VCaP (cell line): ENCODE data around the gene EEF2.
"Not testable (repeated sequence)": the region's sequence is repeated elsewhere in the genome, so short reads cannot be mapped to it uniquely, and the experiment has no call there.

Experiments
- H3K27ac ChIP-seq: fragments of 450-650 bp; 2 replicates; pipeline ENCODE4 v1.5.1; 2017
- CTCF ChIP-seq: fragments of 450-650 bp; conservative IDR thresholded peaks from 2 replicates; pipeline ENCODE4 v1.5.1; 2017; ENCODE audit warnings: mild to moderate bottlenecking, moderate library complexity

EEF2 gene

DNA sequence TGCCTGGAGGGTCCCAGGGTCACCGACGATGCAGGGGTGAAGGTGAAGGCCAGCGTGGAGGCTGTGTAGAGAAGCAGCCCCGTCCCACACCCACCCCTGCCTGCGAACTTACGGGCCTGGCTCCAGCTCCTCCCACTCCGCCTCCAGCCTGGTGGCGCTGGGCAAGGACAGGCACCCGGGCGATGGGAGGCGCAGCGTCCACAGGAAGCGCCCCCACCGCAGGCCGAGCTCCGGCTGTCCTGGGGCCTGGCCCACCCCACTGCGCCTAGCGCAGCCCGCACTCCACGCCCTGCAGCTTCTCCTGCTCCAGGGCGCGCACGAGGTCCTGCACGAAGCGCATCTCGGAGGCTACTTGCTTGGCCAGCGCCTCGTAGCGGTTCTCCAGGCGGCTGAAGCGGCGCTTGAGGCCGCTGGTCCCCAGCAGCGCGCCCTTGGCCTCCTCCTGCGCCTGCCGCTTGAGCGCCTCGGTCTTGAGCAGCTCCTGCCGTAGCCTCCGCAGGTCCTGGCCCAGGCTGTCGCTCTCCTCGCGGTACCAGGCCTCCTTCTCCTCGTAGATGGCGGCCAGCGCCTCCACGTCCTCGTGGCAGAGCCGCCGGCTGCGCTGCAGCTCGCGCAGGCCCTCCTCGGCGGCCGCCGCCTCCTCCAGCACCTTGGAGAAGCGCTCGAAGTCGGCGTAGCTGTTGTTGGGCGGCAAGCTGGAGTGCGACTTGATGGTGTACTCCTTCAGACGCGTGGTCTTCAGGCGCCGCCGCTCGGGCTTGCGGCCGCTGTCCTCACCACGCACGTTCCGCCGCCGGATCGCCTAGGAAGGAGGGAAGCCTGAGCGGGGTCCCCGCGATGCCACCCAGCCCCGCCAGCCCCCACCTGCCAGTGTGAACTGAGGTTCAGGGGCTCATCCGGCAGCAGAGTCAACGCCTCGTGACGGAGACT is 26.2 kb downstream of the EEF2 start:
- TF ChIP-seq CTCF, result no peak
- H3K27ac ChIP-seq, result no peak overlapping the region

DNA sequence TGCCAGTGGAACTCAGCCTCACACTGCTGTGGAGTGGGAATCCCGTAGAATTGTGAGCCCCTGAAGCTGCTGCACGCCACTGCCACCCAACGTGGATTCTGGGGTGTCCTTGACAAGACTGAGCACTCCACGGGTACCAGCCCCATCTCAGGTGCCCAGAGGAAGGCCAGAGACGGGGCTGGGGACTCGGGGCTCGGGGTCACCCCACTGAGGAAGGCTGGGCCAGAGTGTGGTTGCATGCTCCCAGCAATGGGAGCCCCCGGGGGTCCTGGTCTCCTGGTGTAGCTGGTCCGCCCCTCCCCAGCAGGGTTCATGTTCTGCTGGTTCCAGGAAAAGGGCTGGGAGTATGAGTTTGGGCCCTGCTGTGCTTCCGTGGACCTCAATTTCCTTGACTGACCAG is 29.6 kb downstream of the EEF2 start:
- no peak for TF ChIP-seq CTCF
- no peak overlapping the region for H3K27ac ChIP-seq

GRCh38 chr19:3955276-3955675 is 30.0 kb downstream of the EEF2 start:
- not testable (repeated sequence) for H3K27ac ChIP-seq

DNA sequence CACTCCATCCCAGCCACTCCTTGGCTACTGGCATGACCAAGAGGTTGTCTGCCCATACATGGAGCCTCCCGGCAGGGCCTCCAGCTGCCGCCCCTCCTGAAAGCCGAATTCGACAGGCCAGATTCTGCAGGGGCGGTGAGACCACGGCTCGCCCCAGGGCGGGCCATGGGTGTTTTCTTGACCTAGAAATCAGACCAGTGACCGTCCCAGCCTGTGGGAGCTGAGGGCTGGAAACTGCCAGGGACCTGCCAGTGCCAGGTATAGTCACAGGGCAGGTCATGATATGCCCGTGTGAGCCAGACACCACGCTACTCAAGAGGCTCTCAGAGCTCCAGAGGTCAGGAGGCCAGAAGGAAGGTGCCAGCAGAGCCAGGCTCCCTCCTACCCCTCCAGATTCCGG is 31.2 kb downstream of the EEF2 start:
- no peak for TF ChIP-seq CTCF
- no peak overlapping the region for H3K27ac ChIP-seq

DNA sequence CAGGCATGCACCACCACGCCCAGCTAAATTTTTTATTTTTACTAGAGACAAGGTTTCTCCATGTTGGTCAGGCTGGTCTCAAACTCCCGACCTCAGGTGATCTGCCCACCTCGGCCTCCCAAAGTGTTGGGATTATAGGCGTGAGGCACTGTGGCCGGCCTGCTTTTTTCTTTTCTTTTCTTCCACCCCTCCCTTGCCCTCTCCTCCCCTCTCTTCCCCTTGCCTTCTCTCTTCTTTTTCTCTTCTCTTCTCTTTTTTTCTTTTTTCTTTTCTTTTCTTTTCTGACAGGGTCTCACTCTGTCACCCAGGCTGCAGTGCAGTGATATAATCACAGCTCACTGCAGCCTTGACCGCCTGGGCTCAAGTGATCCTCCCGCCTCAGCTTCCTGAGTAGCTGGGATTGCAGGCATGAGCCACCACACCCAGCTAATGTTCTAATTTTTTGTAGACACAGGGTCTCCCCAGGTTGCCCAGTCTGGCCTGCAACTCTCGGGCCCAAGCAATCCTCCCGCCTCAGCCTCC is 32.4 kb downstream of the EEF2 start:
- H3K27ac ChIP-seq, result not testable (repeated sequence)

GRCh38 chr19:3950871-3951861 is 34.1 kb downstream of the EEF2 start:
- H3K27ac ChIP-seq, result no peak overlapping the region
- no peak for TF ChIP-seq CTCF

- no peak for TF ChIP-seq CTCF
- no peak overlapping the region for H3K27ac ChIP-seq
Measured at GRCh38 chr19:3949997-3950859, 35.0 kb downstream of the EEF2 start.
